ENCODE results near the gene SEMA4D.

SEMA4D gene

DNA sequence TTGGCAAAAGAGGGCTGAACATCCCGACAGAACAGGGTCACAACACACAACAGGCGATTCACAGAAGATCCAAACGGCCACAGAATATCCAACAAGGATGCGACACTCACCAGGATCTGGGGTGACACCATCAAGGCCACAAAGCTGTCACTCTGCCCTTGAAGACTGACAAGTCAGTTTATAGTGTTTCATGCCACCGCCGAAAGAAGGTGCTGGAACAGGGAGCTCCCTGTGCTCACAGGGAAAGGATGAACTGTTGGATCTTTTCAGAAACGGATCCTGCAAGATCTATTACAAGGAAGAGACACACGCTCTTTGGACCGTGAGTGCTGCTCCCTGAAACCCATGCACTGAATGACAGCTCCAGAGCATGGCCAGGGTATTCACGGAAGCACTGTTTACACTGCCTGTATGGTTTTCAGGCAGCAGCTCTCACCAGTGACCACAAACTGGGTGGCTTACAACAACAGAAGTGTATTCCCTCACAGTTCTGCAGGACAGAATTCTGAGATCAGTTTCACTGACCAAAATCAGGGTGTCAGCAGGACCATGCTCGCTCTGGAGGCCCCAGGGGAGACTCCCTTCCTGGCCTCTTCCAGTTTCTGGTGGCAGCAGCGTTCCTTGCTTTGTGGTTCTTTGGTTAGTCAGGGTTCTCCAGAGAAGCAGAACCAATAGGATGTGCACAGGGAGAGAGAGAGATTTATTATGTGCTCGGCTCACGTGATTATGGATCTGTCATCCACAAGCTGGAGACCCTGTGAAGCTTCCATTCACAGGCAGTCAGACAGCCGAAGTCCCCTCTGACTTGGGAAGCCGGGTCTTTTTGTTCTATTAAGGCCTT is 52.8 kb downstream of the SEMA4D start:
- no peak for DNase-seq (ENCODE audit: low spot score)

GRCh38 chr9:89444274-89444673 is 53.6 kb downstream of the SEMA4D start:
- DNase-seq (ENCODE audit: low spot score) = no peak

GRCh38 chr9:89442981-89443814 is 54.7 kb downstream of the SEMA4D start:
- DNase-seq (ENCODE audit: low spot score) = no peak

DNA sequence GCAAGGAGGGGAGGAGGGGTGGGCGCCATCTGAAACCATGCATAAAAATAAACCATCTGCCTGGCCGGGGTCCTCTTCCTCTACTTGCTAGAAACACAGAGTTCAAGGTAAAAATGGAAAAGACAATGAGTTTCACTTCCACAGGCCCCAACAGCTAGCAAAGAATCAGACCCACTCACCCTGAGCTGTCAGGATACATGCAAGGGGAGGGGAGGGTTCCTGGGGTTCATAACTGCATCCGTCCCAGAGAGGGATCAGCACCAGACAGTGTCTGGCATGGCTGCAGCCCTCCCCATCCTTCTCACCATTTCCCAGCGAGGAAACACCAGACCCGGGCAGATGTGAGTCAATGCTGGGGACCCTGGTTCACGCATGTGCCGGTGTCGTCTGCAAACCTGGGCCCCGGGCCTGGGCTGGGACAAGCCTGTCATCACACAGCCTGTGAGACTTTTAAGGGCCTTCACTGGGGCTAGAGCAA is 55.4 kb downstream of the SEMA4D start:
- no peak for DNase-seq (ENCODE audit: low spot score)

DNA sequence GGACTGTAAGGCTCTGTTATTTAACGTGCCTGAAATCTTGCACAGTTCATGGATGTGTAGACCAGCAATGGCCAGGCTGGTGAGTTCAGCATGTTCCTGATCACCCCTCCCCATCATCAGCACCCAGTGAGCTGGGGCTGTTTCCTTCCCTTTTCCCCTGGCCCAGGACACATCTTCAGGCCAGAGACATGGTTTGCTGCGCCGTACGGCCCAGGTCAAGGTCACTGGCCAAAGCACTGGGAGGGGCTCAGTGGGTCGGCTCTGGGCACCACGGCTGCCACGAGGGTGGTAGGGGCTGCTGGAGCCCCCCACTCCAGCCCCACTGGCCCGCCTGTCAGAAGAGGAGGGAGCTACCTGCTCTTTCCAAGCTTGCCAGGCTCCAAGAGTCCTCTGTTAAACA is 55.9 kb downstream of the SEMA4D start:
- DNase-seq (ENCODE audit: low spot score) = no peak

- DNase-seq (ENCODE audit: low spot score) = no peak
Observed at GRCh38 chr9:89441655-89441970, 56.3 kb downstream of the SEMA4D start.

- no peak for DNase-seq (ENCODE audit: low spot score)
Observed at GRCh38 chr9:89440951-89441654, 56.8 kb downstream of the SEMA4D start.

DNA sequence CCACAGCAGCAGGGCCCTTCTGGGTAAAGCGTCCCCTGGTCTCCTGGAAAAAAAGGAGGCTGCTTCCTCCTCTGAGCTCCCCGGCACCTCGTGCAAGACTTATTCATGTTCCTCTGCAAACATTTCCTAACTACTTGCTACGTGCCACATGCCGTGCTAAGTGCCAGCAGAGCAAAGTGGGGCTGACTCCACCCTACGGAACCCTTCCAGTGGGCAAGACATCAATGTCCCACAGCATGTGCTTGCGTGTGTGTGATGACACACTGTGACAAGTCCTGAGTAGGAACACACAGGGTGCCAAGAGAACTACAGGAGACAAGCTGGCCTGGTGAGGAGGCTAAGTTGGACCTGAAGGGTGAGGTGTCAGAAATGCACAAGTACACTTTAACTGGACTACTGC is 57.4 kb downstream of the SEMA4D start:
- DNase-seq (ENCODE audit: low spot score) = no peak

- no peak for DNase-seq (ENCODE audit: low spot score)
Observed at GRCh38 chr9:89440046-89440445, 57.9 kb downstream of the SEMA4D start.

- DNase-seq (ENCODE audit: low spot score) = no peak
Observed at GRCh38 chr9:89439571-89439970, 58.3 kb downstream of the SEMA4D start.

DNA sequence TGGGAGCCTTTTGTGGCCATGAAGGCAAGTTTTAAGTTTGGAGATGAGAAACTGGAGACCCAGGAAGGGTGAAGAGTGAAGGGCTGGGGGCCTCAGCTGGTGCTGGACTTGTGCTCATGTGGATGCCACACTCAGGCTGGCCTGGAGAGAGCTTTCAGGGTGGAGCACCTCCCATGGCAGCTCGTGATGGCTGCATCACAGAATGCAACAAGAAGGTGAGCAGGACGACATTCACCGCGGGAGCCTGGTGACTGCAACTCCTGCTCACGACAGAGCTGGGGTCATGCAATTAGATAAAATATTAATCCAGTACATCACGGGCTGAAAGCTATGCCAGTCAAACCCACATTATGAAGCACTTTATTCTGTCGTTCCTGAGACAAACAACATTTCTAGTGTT is 59.7 kb downstream of the SEMA4D start:
- no peak for DNase-seq (ENCODE audit: low spot score)

DNA sequence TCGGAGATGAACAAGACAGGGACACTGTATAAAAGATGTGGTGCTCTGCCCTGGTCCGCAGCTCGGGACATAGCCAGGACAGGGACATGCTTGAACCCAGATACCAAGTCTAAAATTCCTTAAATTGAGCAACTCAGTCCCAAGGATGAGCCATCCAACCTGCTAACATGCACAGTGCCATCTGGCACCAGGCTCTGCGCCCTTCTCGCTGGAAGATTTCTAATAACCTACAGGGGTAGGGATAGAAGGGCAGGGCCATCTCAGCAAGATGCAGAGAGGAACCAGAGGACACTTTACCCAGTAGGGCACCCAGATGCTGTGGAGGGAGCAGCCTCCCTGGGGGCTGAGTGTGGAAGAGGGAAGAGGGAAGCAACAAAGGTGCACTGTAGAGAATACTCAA is 60.1 kb downstream of the SEMA4D start:
- no peak for DNase-seq (ENCODE audit: low spot score)

GRCh38 chr9:89436963-89437625 is 60.8 kb downstream of the SEMA4D start:
- DNase-seq (ENCODE audit: low spot score) = no peak

- DNase-seq (ENCODE audit: low spot score) = no peak
Observed at GRCh38 chr9:89436326-89436725, 61.6 kb downstream of the SEMA4D start.

GRCh38 chr9:89435071-89435823 is 62.7 kb downstream of the SEMA4D start:
- DNase-seq (ENCODE audit: low spot score) = no peak

- no peak for DNase-seq (ENCODE audit: low spot score)
Observed at GRCh38 chr9:89434636-89435035, 63.3 kb downstream of the SEMA4D start.

DNA sequence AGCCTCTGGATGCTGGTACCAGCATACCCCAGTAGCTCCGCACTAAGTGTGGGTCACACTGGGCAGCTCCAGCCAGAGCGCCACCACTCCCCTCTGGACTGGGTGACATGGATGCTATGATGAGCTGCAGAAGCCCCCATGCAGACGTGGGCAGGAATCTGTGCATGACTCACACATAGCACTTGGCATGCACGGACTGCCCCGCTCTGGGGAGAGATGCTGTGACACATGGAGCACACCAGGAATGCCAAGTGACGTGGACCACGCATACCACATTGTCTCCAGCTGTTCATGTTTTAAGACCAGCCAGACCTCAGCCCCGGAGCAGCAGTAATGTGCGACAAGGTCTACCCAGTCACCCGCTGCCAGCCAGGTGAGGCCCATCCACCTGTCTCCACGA is 64.1 kb downstream of the SEMA4D start:
- no peak for DNase-seq (ENCODE audit: low spot score)

- no peak for DNase-seq (ENCODE audit: low spot score)
Observed at GRCh38 chr9:89432986-89433530, 64.9 kb downstream of the SEMA4D start.

DNA sequence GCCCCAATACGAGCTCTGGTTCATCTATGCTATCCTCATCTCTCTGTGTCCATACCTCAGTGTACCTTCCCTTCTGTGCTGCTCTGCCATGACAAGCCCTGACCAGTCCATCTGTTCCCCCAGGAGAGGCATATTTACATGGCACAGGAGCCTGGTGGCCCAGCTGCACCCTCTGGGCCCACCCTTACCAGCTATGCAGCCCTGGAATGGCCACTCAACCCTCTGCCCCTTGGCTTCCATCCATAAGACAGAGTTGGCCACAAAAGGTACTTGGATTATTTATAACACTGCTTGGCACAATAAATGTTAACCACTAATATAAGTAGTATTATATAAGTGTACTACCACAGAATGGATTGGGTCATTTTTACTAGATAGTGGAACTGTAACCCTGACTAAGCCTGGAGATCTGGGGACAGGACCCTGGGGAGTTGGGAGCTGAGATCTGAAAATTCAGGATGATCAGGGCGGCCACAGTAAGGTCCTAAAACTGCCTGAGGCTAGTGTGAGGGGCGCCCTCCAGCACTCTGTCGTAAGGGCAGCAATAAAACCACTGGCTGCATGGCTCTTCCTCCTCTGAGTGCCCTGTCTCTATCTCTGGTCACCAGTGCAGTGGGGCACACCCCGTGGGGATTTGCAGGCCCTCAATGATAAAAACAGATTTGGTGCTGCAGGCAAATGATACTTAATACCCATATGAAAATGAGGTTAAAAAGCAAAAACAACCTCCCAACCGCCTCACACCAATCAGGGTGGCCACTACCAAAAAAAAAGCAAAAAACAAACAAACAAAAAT is 65.8 kb downstream of the SEMA4D start:
- no peak for DNase-seq (ENCODE audit: low spot score)

DNA sequence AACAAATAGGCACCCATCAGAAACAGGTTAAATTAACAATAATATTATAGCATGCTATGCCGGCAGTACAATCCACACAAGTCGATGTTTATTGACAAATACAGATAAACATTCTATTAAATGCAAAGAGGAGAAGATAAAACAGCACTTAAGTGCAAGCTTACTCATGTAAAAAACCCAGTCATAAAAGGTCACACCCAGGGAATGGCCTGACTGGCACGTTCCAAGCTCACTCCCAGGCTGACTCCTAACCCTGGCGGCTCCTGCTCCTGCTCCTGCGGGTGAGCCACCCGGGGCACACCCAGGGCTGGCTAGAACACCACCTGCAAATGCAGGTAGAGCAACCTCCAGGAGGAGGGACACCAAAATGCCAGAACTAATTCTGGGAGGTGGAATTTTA is 66.9 kb downstream of the SEMA4D start:
- no peak for DNase-seq (ENCODE audit: low spot score)

All from activated CD4-positive, alpha-beta T cell treated with anti-CD3 and anti-CD28 coated beads, Interleukin-2, Interleukin-4, amounts not matched to agents 100 ng/mL and 50 ng/mL, durations not matched to agents 16 hours and 8 hours (primary cell).